Left cardiac atrium (tissue), 4 donors: ENCODE data around the gene NTM. TPM values are rescaled to one million over a fixed set of nuclear protein-coding genes. Genes with fewer than 3 reads are reported as not detected.

ENCODE experiments used
- ATAC-seq, 2 donors: fragments of 200-7000 bp; cut with Tn5 transposase; one replicate each; pipeline ENCODE4 v1.9.1; 2020; ENCODE audit warnings: mild to moderate bottlenecking in 2 of 2, moderate library complexity in 2 of 2
- DNase-seq: peaks from one replicate; pipeline ENCODE4 v3.0.0-alpha.2; 2020
- intact Hi-C, 2 donors: fragments of 100-400 bp; cut with DNase I; formaldehyde crosslinking; loops; one replicate each; pipeline versions ENCODE4 v1.14.1 to v1.15.1; 2022 to 2023
- total RNA-seq, 2 donors: library from RNA; stranded (reverse); fragmentation: NEBNext Ultra II Directional; extraction: Animal tissue kit (Norgen Biotek cat#: 25700); gene quantifications; one replicate each; pipeline ENCODE4 v1.2.1, GENCODE V29; 2021
- donor health status: DM: no; HTN: yes; CAD: no.
- donor health status: DM: no; HTN: yes; CAD: no; lungs with severe emphysema.
- donor health status: DM: yes; HTN: yes; CAD: no.
- donor health status: Dilated cardiomyopathy.

The NTM gene
- total RNA-seq, 2 donors from 2014 or later: 21.5 to 37.4 TPM

GRCh38 chr11:131645237-131645636 lies 274.8 kb downstream of the NTM start:
- no peak for DNase-seq
- ATAC-seq: no peak
- intact Hi-C loops: no loop called here

DNA sequence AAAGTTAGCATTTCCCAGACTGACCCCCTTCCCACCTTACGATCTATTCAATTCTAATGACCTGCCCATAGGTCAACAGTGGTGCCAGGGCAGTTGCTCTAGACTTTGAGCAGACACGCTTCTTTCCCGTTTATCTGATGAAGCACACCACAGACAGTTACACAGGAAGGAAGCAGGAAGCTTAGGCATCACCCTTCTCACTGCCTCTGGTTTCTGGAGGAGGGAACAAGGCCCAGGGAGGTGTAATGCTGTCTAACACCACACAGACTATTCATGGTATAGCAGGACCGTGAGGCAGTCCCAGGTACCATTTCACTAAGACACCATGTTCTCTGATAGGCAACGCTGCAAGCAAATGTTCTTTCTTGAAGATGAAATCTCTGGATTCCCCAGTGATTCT lies 279.4 kb downstream of the NTM start:
- intact Hi-C loops: no loop called here
- DNase-seq: no peak
- ATAC-seq: no peak

DNA sequence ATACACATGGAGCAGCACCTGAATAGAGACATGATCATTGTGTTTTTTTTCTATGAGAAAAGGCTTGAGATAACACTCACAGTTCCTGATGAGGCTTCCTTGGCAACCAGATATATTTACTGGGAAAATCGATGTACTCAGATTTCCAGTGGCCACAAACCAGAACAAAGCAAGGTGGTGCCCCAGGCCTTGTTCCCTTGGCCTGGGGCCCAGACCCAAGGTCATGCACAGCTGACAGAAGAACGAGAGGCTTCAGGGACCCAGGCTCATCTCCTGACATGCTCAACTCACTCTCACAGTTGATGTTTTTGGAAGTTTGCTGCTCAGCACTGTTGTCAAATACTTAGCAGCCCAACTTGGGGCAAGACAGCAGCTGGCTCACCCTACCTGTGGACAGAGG lies 281.8 kb downstream of the NTM start:
- no peak for DNase-seq
- ATAC-seq: no peak
- intact Hi-C loops: no loop called here

- DNase-seq: no peak
- intact Hi-C loops: no loop called here
- ATAC-seq: no peak
Observed at GRCh38 chr11:131653260-131653659, 282.8 kb downstream of the NTM start.

- intact Hi-C loops: no loop called here
- ATAC-seq (no peak), DNase-seq (no peak)
Observed at GRCh38 chr11:131654849-131655248, 284.4 kb downstream of the NTM start.

DNA sequence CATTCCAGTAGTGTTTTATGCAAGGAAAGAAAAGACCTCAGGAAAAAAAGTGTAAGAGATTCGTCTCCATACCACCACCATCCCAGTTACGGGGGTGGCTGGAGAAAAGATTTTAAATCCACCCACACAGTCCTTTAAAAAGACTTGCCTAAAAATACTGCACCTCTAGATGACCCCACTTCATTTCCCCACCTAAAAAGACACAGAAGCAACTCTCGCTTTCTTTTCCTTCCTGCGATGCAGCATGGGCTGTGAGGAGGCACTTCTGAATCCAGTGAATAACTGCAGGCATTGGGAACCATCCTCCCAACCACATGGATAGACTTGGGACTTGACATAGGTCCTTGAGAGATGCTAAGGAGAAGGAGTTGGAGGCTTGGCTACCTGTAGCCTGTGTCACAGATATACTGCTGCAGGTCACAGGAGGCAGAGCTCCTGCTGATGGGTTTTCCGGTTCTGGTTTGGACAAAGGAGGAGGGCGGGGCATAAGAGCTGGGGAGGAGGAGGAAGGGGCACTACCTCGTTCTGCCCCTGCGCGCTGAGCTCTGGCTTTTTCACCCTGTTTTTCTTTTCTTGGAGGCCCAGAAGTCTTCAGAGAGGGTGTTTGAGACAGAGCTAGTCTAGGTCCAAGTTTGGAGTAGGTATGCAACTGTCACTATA lies 285.9 kb downstream of the NTM start:
- intact Hi-C loops: no loop called here

GRCh38 chr11:131656839-131657211 lies 286.4 kb downstream of the NTM start:
- DNase-seq (no peak), ATAC-seq (no peak)
- intact Hi-C loops: no loop called here

More for the DNA sequence above, 285.9 kb downstream of the NTM start:
- no peak for DNase-seq
- ATAC-seq: no peak

GRCh38 chr11:131658414-131658813 lies 288.0 kb downstream of the NTM start:
- no peak for ATAC-seq
- intact Hi-C loops: no loop called here
- no peak for DNase-seq

- intact Hi-C loops: no loop called here
- ATAC-seq: no peak
- no peak for DNase-seq
Observed at GRCh38 chr11:131658952-131659351, 288.5 kb downstream of the NTM start.

DNA sequence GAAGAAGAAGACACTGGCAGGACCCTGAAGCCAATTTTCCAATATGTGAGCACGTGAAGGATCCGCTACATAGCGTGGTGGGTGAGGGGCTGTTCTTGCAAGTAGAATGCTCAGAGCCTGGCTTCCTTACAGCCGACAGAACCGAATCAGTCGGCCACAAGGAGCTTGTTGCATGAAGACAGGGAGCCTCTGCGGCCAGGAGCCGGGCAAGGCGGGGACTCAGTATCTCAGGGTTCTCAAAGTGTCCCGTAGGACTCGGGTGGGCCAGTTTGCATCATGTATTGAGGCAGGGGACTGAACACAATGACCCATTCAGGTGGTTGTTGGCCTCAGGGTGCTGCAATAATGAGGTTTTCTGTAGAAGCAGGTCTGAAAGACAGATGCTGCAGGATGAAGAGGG lies 289.5 kb downstream of the NTM start:
- intact Hi-C loops: loop anchor here in 1 of 2 donors (10.0 kb wide), 1 partner anchor 415 kb away; no protein-coding TSS in a partner anchor
- DNase-seq: no peak
- no peak for ATAC-seq

DNA sequence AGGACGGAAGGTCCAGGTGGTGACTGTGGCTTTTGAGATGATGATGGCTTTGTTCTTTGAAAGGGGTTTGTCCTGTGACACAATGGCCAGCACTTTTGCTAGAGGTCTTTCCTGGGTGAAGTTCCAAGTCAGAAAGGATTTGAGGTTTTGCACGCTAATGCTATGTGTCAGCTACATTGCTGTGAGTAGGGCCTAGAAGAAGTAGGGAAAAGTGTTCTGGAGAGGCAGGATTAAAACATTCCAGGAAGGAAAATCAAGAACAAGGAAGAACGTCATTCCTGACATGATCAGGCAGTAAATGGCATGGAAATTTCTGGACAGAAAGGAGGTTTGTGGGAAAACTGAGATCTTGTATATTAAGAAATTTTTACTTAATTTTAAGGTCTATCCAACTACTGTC lies 290.7 kb downstream of the NTM start:
- ATAC-seq: no peak
- intact Hi-C loops: loop anchor here in 1 of 2 donors (10.0 kb wide), 1 partner anchor 416 kb away; no protein-coding TSS in a partner anchor
- DNase-seq: no peak

GRCh38 chr11:131662317-131662972 lies 292.0 kb downstream of the NTM start:
- DNase-seq (no peak), ATAC-seq (no peak)
- intact Hi-C loops: loop anchor here in 1 of 2 donors (10.0 kb wide), 1 partner anchor 418 kb away; no protein-coding TSS in a partner anchor

DNA sequence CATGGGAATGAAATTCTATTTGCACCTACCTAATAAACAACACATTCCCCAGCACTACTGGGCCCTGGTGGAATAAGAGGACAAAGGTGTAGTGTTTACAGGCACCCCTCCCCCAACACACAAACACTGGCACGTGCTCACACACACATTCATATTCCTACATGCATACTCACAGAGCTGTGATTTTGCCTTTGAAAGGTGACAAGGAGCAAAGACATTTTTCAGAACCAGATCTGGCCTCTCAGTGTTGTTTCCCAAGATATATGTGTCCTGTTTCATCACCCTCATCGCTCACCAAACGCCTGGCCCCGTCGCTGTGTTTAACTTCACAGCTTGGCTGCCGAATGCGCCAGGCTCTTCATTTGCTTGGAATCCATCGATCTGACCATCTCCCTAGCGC lies 292.6 kb downstream of the NTM start:
- intact Hi-C loops: loop anchor here in 1 of 2 donors (10.0 kb wide), 1 partner anchor 418 kb away; no protein-coding TSS in a partner anchor
- no peak for DNase-seq
- ATAC-seq: no peak

GRCh38 chr11:131663405-131664200 lies 293.2 kb downstream of the NTM start:
- intact Hi-C loops: loop anchor here in 1 of 2 donors (10.0 kb wide), 1 partner anchor 419 kb away; no protein-coding TSS in a partner anchor
- no peak for ATAC-seq
- DNase-seq: no peak

DNA sequence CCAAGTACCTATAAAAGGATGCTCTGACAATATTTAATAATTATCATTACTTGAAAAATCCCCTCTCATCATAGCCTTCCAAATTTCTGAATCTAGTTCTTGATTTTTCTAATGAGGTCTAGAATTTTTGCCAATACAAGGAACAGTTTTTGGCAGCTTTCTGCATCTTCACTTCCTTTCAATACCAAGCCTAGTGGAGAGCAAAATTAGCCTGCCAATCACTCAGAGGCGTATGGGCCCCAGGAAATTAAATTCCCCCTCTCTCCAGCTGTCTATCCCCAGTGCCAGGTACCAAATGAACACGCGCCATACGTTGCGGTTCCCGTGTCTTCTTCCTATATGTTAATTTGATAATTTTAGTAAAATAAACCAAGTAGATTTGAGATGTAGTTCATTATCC lies 293.9 kb downstream of the NTM start:
- ATAC-seq (no peak), DNase-seq (no peak)
- intact Hi-C loops: loop anchor here in 1 of 2 donors (10.0 kb wide), 1 partner anchor 419 kb away; no protein-coding TSS in a partner anchor

GRCh38 chr11:131664816-131665215 lies 294.4 kb downstream of the NTM start:
- DNase-seq (no peak), ATAC-seq (no peak)
- intact Hi-C loops: loop anchor here (5.0 to 10.0 kb wide), 2 partner anchors 420 to 598 kb away; no protein-coding TSS in a partner anchor

DNA sequence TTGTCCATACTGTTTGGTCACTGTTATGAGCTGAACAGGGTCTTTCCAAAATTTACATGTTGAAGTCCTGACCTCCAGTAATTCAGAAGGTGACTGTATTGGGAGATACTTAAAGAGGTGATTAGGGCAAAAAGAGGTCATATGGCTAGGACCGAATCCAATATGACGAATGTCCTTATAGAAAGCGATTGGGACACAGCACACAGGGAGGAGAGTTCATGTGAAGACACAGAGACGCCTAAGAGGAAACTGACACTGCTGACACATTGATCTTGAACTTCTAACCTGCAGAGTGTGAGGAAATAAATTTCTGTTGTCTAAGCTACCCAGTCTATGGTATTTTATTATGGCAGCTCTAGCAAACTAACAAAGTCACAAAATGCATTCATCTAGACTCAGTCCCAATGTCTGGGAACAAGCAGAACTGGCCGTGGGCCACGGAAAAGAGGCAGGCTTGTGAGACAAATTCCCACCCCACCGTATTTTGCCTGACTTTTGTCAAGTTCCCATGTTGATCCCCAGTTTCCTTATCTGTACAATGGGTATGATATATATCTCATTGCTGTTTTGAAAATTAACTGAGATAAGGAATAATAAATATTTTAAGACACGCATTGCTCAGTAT lies 295.0 kb downstream of the NTM start:
- DNase-seq: no peak
- ATAC-seq: no peak
- intact Hi-C loops: loop anchor here (5.0 to 10.0 kb wide), 2 partner anchors 421 to 598 kb away; no protein-coding TSS in a partner anchor

DNA sequence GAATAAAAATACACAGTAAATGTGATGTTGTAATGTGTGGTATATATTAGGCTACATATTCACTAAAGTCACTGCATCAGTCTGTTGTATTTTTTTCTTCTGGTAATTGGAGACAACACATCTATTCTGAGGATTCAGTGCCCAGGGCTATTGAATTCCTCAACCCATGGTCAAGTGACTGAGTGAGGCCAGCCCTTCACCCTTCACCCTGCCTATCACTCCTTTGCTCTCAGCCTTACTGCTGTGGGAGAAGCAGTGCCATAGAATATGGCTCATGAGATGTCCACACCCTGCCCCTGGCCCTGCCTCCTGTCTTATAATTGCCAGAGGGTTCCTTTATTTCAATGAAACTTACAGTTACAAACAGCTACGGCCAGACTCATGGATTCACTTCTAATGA lies 295.6 kb downstream of the NTM start:
- ATAC-seq: no peak
- intact Hi-C loops: loop anchor here (5.0 to 10.0 kb wide), 2 partner anchors 421 to 599 kb away; no protein-coding TSS in a partner anchor
- no peak for DNase-seq

GRCh38 chr11:131666617-131667016 lies 296.2 kb downstream of the NTM start:
- intact Hi-C loops: loop anchor here (5.0 to 10.0 kb wide), 2 partner anchors 422 to 599 kb away; no protein-coding TSS in a partner anchor
- DNase-seq (no peak), ATAC-seq (no peak)
